HepG2 (cell line): ENCODE data around the gene STX1B. TPM values are rescaled to one million over a fixed set of nuclear protein-coding genes. Genes with fewer than 3 reads are reported as not detected.

Experiments used
- BCLAF1 ChIP-seq: fragments of 450-650 bp; IDR thresholded peaks from 2 replicates; pipeline ENCODE4 v1.6.1; 2017; ENCODE audit warnings: mild to moderate bottlenecking
- CEBPB ChIP-seq: IDR thresholded peaks from 2 replicates; pipeline ENCODE4 v1.6.1; 2011; ENCODE audit warnings: low read depth, low read length, improper control_type of control experiment, borderline replicate concordance
- CERS6 ChIP-seq: sonication (generic); formaldehyde crosslinking; IDR thresholded peaks from 2 replicates; pipeline ENCODE4 v1.5.0; 2020; ENCODE audit warnings: missing genetic modification reagents
- DR1 ChIP-seq: sonication (generic); formaldehyde crosslinking; IDR thresholded peaks from 2 replicates; pipeline ENCODE4 v1.8.0; 2021; ENCODE audit warnings: mild to moderate bottlenecking, missing genetic modification reagents, inconsistent platforms
- ELK4 ChIP-seq: sonication (generic); formaldehyde crosslinking; IDR thresholded peaks from 2 replicates; pipeline ENCODE4 v1.9.0; 2021; ENCODE audit warnings: missing genetic modification reagents, borderline replicate concordance
- ISX ChIP-seq: sonication (generic); formaldehyde crosslinking; conservative IDR thresholded peaks from 2 replicates; pipeline ENCODE4 v1.5.0; 2020; ENCODE audit warnings: missing genetic modification reagents
- JUN ChIP-seq: sonication (generic); formaldehyde crosslinking; IDR thresholded peaks from 2 replicates; pipeline ENCODE4 v1.4.0; 2020; ENCODE audit warnings: mild to moderate bottlenecking, missing genetic modification reagents
- MAZ ChIP-seq, 2 experiments: sonication (generic) in 1 of 2; formaldehyde crosslinking in 1 of 2; IDR thresholded peaks; 2 replicates each; pipeline versions ENCODE4 v1.5.0 to v1.6.1; 2012 to 2020; ENCODE audit warnings: low read depth in 2 of 2, mild to moderate bottlenecking in 2 of 2, borderline replicate concordance in 1 of 2, improper control_type of control experiment in 1 of 2, low read length in 1 of 2, missing genetic modification reagents in 1 of 2, moderate library complexity in 1 of 2
- MNT ChIP-seq: fragments of 450-650 bp; IDR thresholded peaks from 2 replicates; pipeline ENCODE4 v1.6.1; 2016
- TEAD2 ChIP-seq: sonication (generic); formaldehyde crosslinking; IDR thresholded peaks from 2 replicates; pipeline ENCODE4 v1.9.0; 2021; ENCODE audit warnings: missing genetic modification reagents
- XBP1 ChIP-seq: sonication (generic); formaldehyde crosslinking; IDR thresholded peaks from 2 replicates; pipeline ENCODE4 v1.5.0; 2020; ENCODE audit warnings: missing genetic modification reagents
- ZBTB4 ChIP-seq: sonication (generic); formaldehyde crosslinking; IDR thresholded peaks from 2 replicates; pipeline ENCODE4 v1.4.0; 2020; ENCODE audit warnings: missing genetic modification reagents, mild to moderate bottlenecking, borderline replicate concordance
- ZBTB8A ChIP-seq: sonication (generic); formaldehyde crosslinking; IDR thresholded peaks from 2 replicates; pipeline ENCODE4 v1.4.0; 2020; ENCODE audit warnings: mild to moderate bottlenecking, low read depth, missing genetic modification reagents, borderline replicate concordance
- ZKSCAN5 ChIP-seq: sonication (generic); formaldehyde crosslinking; IDR thresholded peaks from 2 replicates; pipeline ENCODE4 v1.5.1; 2020; ENCODE audit warnings: mild to moderate bottlenecking, missing genetic modification reagents
- ZNF75D ChIP-seq: sonication (generic); formaldehyde crosslinking; IDR thresholded peaks from 2 replicates; pipeline ENCODE4 v1.8.1; 2023; ENCODE audit warnings: missing genetic modification reagents, mild to moderate bottlenecking, borderline replicate concordance
- ZNF777 ChIP-seq: sonication (generic); formaldehyde crosslinking; IDR thresholded peaks from 2 replicates; pipeline ENCODE4 v1.4.0; 2020; ENCODE audit warnings: missing genetic modification reagents
- ZNF782 ChIP-seq: sonication (generic); formaldehyde crosslinking; IDR thresholded peaks from 2 replicates; pipeline ENCODE4 v1.4.0; 2020; ENCODE audit warnings: missing genetic modification reagents, mild to moderate bottlenecking, borderline replicate concordance
- ZNF792 ChIP-seq: IDR thresholded peaks from 2 replicates; pipeline ENCODE4 v1.6.1; 2016
- ZNF83 ChIP-seq: sonication (generic); formaldehyde crosslinking; IDR thresholded peaks from 2 replicates; pipeline ENCODE4 v1.4.0; 2020; ENCODE audit warnings: missing genetic modification reagents, mild to moderate bottlenecking, borderline replicate concordance
- polyA plus RNA-seq, 8 experiments: library from polyadenylated mRNA; depleted of rRNA in 3 of 8; stranded (reverse) in 7 of 8; unstranded in 1 of 8; fragments of >200 nt; fragmentation: Illumina TruSeq in 4 of 8; extraction: Trizol in 4 of 8; gene quantifications; 2 replicates each; pipeline versions ENCODE4 v1.2.1 to v1.2.3, GENCODE V29; 2011 to 2016; ENCODE audit warnings: low read depth in 4 of 8, missing spikeins in 1 of 8, mixed read lengths in 1 of 8; ENCODE audit not compliant: insufficient read depth in 1 of 8
- total RNA-seq, 5 experiments: library from RNA; depleted of rRNA; stranded (reverse); fragments of >200 nt; fragmentation: Illumina TruSeq; extraction: Trizol; gene quantifications; 2 replicates each; pipeline ENCODE4 v1.2.3, GENCODE V29; 2016; ENCODE audit warnings: low read depth in 1 of 5

Gene STX1B
- total and polyA plus RNA-seq, 2 of the 13 experiments (the other 11 are each of a cell fraction or from before 2014, with no cell fraction given) = 2.1 to 3.0 TPM

GRCh38 chr16:31033709-31034492 is 23.5 kb upstream of the STX1B start (continued):
- TF ChIP-seq ZBTB4 (CRISPR knock-in tag) = no peak
- peak; percentile 95 for TF ChIP-seq DR1
- TF ChIP-seq ZNF75D (CRISPR knock-in tag) = no peak
- peak; percentile 73; the same call in 1 of the 2 replicates for TF ChIP-seq ZNF792 (CRISPR knock-in tag)
- no peak for TF ChIP-seq BCLAF1
- TF ChIP-seq ZNF83 (CRISPR knock-in tag) = no peak
- TF ChIP-seq CEBPB = no peak
- no peak for TF ChIP-seq ELK4 (CRISPR knock-in tag)
- no peak for TF ChIP-seq JUN (CRISPR knock-in tag)
- TF ChIP-seq MNT = peak; percentile 82
- TF ChIP-seq MAZ (IDR thresholded peaks at IDR 0.05; ENCODE audit: borderline replicate concordance, low read depth, low read length) = 0 out of 2 replicates have a peak, but pooled peaks have one; percentile 59
- TF ChIP-seq MAZ (CRISPR knock-in tag; IDR thresholded peaks at IDR 0.05; ENCODE audit: low read depth) = peak; percentile 55
- no peak for TF ChIP-seq XBP1 (CRISPR knock-in tag)
- no peak for TF ChIP-seq TEAD2 (CRISPR knock-in tag)
- no peak for TF ChIP-seq ZBTB8A (CRISPR knock-in tag)
- TF ChIP-seq ISX (CRISPR knock-in tag) = no peak
- no peak for TF ChIP-seq CERS6 (CRISPR knock-in tag)
- TF ChIP-seq ZKSCAN5 (CRISPR knock-in tag) = 0 out of 2 replicates have a peak, but pooled peaks have one; percentile 18
- no peak for TF ChIP-seq ZNF777 (CRISPR knock-in tag)
- peak; percentile 85; the same call in 1 of the 2 replicates for TF ChIP-seq ZNF782
